NB4 (cell line): ENCODE results near the gene KITLG.

Experiments
- DNase-seq: peaks from one replicate; pipeline ENCODE4 v3.0.0; 2010; ENCODE audit warnings: low read depth
- H3K4me3 ChIP-seq: one replicate; pipeline ENCODE4 v1.5.1; 2011; ENCODE audit warnings: mild to moderate bottlenecking, low read depth, low read length, moderate library complexity
- MYC ChIP-seq: IDR thresholded peaks from 2 replicates; pipeline ENCODE4 v1.6.1; 2011; ENCODE audit warnings: low read depth, low read length
- POLR2A ChIP-seq: IDR thresholded peaks from 2 replicates; pipeline ENCODE4 v1.6.1; 2011; ENCODE audit warnings: mild to moderate bottlenecking; ENCODE audit not compliant: insufficient read length; ENCODE audit errors: extremely low read depth
- TF ChIP-seq, protein P1 (sequence below): IDR thresholded peaks from one replicate; pipeline ENCODE4 v1.5.1; 2012; ENCODE audit warnings: low read depth, low read length
- TF ChIP-seq, protein P2 (sequence below): IDR thresholded peaks from 2 replicates; pipeline ENCODE4 v1.6.1; 2011; ENCODE audit warnings: low read depth, low read length

KITLG gene

DNA sequence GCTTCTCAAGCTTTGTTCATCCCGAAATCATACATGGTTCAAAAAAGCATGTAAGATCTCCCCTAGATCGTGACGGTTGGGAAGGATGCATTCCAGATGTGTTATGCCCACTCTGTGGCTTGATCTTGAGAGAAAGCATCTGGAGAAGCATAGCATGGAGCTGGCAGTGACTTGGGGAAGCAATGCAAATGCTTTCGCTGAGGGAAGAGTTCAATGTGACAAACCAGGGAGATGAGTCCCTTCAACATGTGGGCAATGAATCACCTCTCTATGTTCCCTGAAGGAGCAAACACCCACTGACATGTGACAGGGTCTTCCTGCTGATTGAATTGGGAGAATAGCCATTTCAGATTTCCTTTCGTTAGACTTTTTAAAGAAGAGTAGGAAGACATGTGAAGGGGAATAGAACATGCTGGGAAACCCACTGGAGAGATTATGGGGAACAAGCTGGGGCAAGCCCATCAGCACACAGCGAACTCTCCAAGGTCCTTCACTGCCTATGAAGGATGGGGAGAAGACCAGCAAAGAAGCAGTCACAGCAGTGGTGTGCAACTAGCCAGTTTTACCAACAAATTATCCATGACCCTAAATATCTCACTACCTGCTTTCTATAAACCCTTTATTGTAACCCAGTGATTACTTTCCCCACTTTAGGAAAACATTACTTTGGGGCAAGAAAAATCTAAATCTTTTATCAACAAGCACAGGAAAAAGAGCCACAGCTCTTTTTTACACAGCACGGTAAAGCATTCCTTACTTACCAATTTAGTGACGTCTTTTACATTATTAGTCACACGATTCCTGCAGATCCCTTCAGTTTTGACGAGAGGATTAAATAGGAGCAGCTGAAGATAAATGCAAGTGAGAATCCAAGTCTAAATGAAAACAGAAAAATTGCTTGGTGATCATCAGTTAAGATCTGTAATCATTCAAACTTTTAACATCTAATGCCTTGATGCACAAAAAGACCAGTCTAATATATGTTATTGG, 35.0 kb downstream of the KITLG start:
- no peak overlapping the region for H3K4me3 ChIP-seq
- TF ChIP-seq POLR2A (no peak), MYC (no peak)
- TF ChIP-seq, protein P1, sequence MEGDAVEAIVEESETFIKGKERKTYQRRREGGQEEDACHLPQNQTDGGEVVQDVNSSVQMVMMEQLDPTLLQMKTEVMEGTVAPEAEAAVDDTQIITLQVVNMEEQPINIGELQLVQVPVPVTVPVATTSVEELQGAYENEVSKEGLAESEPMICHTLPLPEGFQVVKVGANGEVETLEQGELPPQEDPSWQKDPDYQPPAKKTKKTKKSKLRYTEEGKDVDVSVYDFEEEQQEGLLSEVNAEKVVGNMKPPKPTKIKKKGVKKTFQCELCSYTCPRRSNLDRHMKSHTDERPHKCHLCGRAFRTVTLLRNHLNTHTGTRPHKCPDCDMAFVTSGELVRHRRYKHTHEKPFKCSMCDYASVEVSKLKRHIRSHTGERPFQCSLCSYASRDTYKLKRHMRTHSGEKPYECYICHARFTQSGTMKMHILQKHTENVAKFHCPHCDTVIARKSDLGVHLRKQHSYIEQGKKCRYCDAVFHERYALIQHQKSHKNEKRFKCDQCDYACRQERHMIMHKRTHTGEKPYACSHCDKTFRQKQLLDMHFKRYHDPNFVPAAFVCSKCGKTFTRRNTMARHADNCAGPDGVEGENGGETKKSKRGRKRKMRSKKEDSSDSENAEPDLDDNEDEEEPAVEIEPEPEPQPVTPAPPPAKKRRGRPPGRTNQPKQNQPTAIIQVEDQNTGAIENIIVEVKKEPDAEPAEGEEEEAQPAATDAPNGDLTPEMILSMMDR = no peak
- TF ChIP-seq, protein P2, sequence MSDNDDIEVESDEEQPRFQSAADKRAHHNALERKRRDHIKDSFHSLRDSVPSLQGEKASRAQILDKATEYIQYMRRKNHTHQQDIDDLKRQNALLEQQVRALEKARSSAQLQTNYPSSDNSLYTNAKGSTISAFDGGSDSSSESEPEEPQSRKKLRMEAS = no peak
- DNase-seq = no peak

DNA sequence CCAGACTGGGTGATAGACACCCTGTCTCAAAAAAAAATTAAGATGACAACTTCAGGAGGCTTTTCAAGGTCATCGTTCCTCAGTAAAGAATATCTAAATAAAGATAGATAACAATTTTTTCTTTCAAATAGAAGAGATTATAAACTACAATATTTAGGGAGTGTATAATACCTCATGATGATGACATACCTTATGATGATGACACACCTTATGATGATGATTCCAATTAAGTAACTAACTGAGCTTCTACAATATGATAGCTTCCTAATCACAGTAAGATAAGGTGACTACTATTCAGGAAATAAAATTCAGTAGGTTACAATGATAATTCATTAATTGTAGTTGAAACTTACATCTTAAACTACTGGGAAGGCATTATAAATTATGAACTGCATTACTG, 40.4 kb downstream of the KITLG start:
- TF ChIP-seq, protein P2 = no peak
- TF ChIP-seq MYC (no peak), POLR2A (no peak)
- TF ChIP-seq, protein P1 = no peak
- DNase-seq = no peak
- H3K4me3 ChIP-seq = no peak overlapping the region

DNA sequence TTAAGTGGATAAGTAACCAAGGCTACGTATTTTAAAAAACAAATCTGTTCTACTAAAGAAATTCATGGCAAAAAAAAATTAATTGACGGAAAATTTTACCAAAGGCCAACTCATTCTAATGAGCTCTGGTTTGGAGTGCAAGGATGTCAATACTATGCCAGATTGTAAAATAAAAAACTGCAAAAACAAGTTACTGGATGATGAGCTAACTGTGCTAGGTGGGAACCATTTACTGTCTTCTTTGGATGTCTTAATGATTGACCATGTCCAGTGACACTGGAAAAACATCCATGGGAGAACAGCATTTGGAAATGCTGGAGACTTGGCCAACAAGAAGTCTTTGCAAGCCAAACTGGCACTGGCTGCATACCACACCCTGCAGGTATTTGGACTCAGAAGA, 41.6 kb downstream of the KITLG start:
- no peak for DNase-seq
- TF ChIP-seq MYC (no peak), POLR2A (no peak)
- TF ChIP-seq, protein P2 = no peak
- TF ChIP-seq, protein P1 = no peak
- H3K4me3 ChIP-seq = no peak overlapping the region

DNA sequence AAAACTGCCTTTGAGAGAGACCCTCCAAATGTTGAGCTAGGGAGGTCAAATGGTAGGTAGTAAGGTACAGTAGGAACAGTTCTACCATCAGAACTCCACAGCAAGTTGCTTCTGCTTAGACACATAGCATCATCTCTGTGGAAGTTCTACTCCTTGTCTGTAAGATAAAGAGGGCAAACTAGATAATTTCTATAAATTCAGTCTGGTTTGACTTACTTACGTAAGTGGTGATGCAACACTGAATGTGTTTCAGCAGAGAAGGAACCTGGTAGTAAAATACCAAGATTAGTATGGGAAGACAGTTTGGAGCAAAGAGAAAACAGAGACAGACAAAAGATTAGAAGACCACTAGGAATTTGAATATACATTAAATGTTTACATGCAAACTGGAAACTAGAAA, 42.0 kb downstream of the KITLG start:
- TF ChIP-seq POLR2A (no peak), MYC (no peak)
- TF ChIP-seq, protein P1 = no peak
- TF ChIP-seq, protein P2 = no peak
- no peak for DNase-seq
- no peak overlapping the region for H3K4me3 ChIP-seq

DNA sequence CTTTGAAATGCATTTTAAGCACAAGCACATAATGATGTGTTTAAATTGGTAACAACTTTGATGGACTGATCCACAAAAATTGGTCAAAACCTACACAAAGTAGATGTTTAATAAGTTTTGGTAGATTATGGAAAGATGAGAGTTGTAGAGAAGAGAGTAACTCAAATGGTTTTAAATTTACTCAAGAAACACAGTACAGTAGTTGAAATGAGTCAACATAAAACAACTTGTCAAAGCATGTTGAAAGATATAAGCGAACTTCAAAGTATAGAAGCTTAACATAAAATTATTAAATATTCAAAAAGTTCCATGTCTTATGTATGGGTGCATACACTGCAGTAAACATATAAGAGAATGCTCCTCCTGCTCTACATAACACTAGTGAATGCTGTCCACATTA, 49.4 kb downstream of the KITLG start:
- TF ChIP-seq MYC (no peak), POLR2A (no peak)
- TF ChIP-seq, protein P1 = no peak
- TF ChIP-seq, protein P2 = no peak

More for the DNA sequence above, 49.4 kb downstream of the KITLG start:
- H3K4me3 ChIP-seq = no peak overlapping the region
- no peak for DNase-seq
